Hepatocyte (in vitro differentiated cells): ENCODE measurements around the gene ADORA3. TPM values are rescaled to one million over a fixed set of nuclear protein-coding genes. Genes with fewer than 3 reads are reported as not detected.

Experiments
- DNase-seq: peaks from one replicate; pipeline ENCODE4 v3.0.0-alpha.2; 2016; ENCODE audit warnings: low spot score
- H2AFZ ChIP-seq: fragments of 200-600 bp; sonication (generic); 2 replicates; pipeline ENCODE4 v1.6.0; 2016; ENCODE audit warnings: antibody characterized with exemption, mild to moderate bottlenecking
- H3K27ac ChIP-seq: fragments of 200-600 bp; sonication (generic); 2 replicates; pipeline ENCODE4 v1.5.1; 2016; ENCODE audit warnings: mild to moderate bottlenecking
- H3K27me3 ChIP-seq: fragments of 200-600 bp; sonication (generic); 2 replicates; pipeline ENCODE4 v1.6.1; 2016
- H3K36me3 ChIP-seq: fragments of 200-600 bp; sonication (generic); replicated peaks from 2 replicates; pipeline ENCODE4 v1.5.1; 2016; ENCODE audit warnings: low read depth; ENCODE audit not compliant: insufficient read depth
- H3K4me1 ChIP-seq: fragments of 200-600 bp; sonication (generic); 2 replicates; pipeline ENCODE4 v1.5.1; 2016; ENCODE audit warnings: mild to moderate bottlenecking, moderate library complexity; ENCODE audit not compliant: insufficient read depth
- H3K4me2 ChIP-seq: fragments of 200-600 bp; sonication (generic); 2 replicates; pipeline ENCODE4 v1.6.0; 2016
- H3K4me3 ChIP-seq: fragments of 200-600 bp; sonication (generic); 2 replicates; pipeline ENCODE4 v1.5.1; 2016; ENCODE audit warnings: mild to moderate bottlenecking
- H3K79me2 ChIP-seq: fragments of 200-600 bp; sonication (generic); 2 replicates; pipeline ENCODE4 v1.6.0; 2017; ENCODE audit warnings: mild to moderate bottlenecking
- H3K9me2 ChIP-seq: fragments of 200-600 bp; sonication (generic); replicated peaks from 2 replicates; pipeline ENCODE4 v1.6.0; 2017; ENCODE audit warnings: mild to moderate bottlenecking; ENCODE audit not compliant: insufficient read depth
- H3K9me3 ChIP-seq: fragments of 200-600 bp; sonication (generic); 2 replicates; pipeline ENCODE4 v1.5.1; 2016; ENCODE audit warnings: low read depth, mild to moderate bottlenecking
- H4K20me1 ChIP-seq: fragments of 200-600 bp; sonication (generic); 2 replicates; pipeline ENCODE4 v1.6.0; 2016; ENCODE audit warnings: mild to moderate bottlenecking; ENCODE audit not compliant: insufficient read depth, poor library complexity, severe bottlenecking
- CTCF ChIP-seq: fragments of 200-600 bp; sonication (generic); IDR thresholded peaks from 2 replicates; pipeline ENCODE4 v1.5.1; 2016; ENCODE audit warnings: antibody characterized with exemption, mild to moderate bottlenecking; ENCODE audit not compliant: poor library complexity
- EZH2 ChIP-seq: fragments of 200-600 bp; sonication (generic); IDR thresholded peaks from 2 replicates; pipeline ENCODE4 v1.6.1; 2016; ENCODE audit warnings: antibody characterized with exemption, mild to moderate bottlenecking, borderline replicate concordance
- EZH2phosphoT487 ChIP-seq: fragments of 200-600 bp; sonication (generic); IDR thresholded peaks from one replicate; pipeline ENCODE4 v1.6.1; 2018; ENCODE audit warnings: antibody characterized with exemption, mild to moderate bottlenecking, low read depth, moderate library complexity; ENCODE audit not compliant: unreplicated experiment, severe bottlenecking
- WGBS: methylation state at CpG from one replicate; pipeline ENCODE4 v1.1.6; 2016; ENCODE audit warnings: low lambda C conversion rate; ENCODE audit errors: missing lambda C conversion rate; 5-methylcytosine and 5-hydroxymethylcytosine counted together
- polyA plus RNA-seq: library from polyadenylated mRNA; unstranded; fragments of >200 nt; fragmentation: Nextera tagmentation; extraction: Ambion mirVana; gene quantifications from 2 replicates; pipeline ENCODE4 v1.2.1, GENCODE V29; 2016
- total RNA-seq: library from RNA; depleted of rRNA; stranded (reverse); fragments of >200 nt; gene quantifications from 2 replicates; pipeline ENCODE4 v1.2.3, GENCODE V29; 2014

Gene ADORA3
- total and polyA plus RNA-seq, 2 experiments from 2014 or later: 0.33 to 0.41 TPM

- H3K4me1 ChIP-seq: peaks cover 5% of the 10 kb centered on the region
- peaks cover 2% of the 10 kb centered on the region for H4K20me1 ChIP-seq
- no peaks in the 10 kb centered on the region for H3K36me3 ChIP-seq
- no peak overlapping the region for H3K4me2 ChIP-seq
- H3K4me3 ChIP-seq: no peak overlapping the region
- H3K27me3 ChIP-seq: no peaks in the 10 kb centered on the region
- peaks cover 44% of the 10 kb centered on the region for H3K79me2 ChIP-seq
- H3K9me3 ChIP-seq: no peaks in the 10 kb centered on the region
- H3K27ac ChIP-seq: no peak overlapping the region
- H2AFZ ChIP-seq: no peak overlapping the region
- 90% methylated on average over 5 of the region's 5 CpGs for WGBS
- no peak for TF ChIP-seq EZH2phosphoT487
- TF ChIP-seq CTCF: no peak
- no peaks in the 10 kb centered on the region for H3K9me2 ChIP-seq
- DNase-seq: no peak
Observed at GRCh38 chr1:111454859-111455641, 48.4 kb downstream of the ADORA3 start.

- TF ChIP-seq EZH2phosphoT487 (no peak), EZH2 (no peak), CTCF (no peak)
- 89% methylated on average over 3 of the region's 3 CpGs for WGBS
- Histone ChIP-seq H3K4me2 (no peak overlapping the region), H3K9me3 (no peaks in the 10 kb centered on the region), H3K4me1 (peaks cover 5% of the 10 kb centered on the region), H3K27me3 (no peaks in the 10 kb centered on the region), H3K4me3 (no peak overlapping the region), H3K79me2 (peaks cover 49% of the 10 kb centered on the region), H3K27ac (no peak overlapping the region), H3K36me3 (no peaks in the 10 kb centered on the region), H2AFZ (no peak overlapping the region), H3K9me2 (no peaks in the 10 kb centered on the region), H4K20me1 (peaks cover 2% of the 10 kb centered on the region)
- no peak for DNase-seq
Observed at GRCh38 chr1:111453706-111454105, 49.7 kb downstream of the ADORA3 start.

- TF ChIP-seq EZH2phosphoT487: no peak
- TF ChIP-seq CTCF: no peak
- TF ChIP-seq EZH2: no peak
- H3K4me2 ChIP-seq: no peak overlapping the region
- WGBS: 90% methylated on average over 3 of the region's 3 CpGs
- no peak overlapping the region for H2AFZ ChIP-seq
- DNase-seq: no peak
- no peaks in the 10 kb centered on the region for H3K9me3 ChIP-seq
- H4K20me1 ChIP-seq: peaks cover 2% of the 10 kb centered on the region
- no peak overlapping the region for H3K27ac ChIP-seq
- H3K4me1 ChIP-seq: peaks cover 5% of the 10 kb centered on the region
- no peaks in the 10 kb centered on the region for H3K36me3 ChIP-seq
- peaks cover 61% of the 10 kb centered on the region for H3K79me2 ChIP-seq
- H3K4me3 ChIP-seq: no peak overlapping the region
- H3K27me3 ChIP-seq: no peaks in the 10 kb centered on the region
- no peaks in the 10 kb centered on the region for H3K9me2 ChIP-seq
Observed at GRCh38 chr1:111452581-111452980, 50.9 kb downstream of the ADORA3 start.
